Astrocyte (in vitro differentiated cells and primary cell): ENCODE data around the gene ICE1.

Source experiments
- CTCF ChIP-seq: IDR thresholded peaks from 2 replicates; pipeline ENCODE4 v1.5.1; 2011; ENCODE audit warnings: low read depth, mild to moderate bottlenecking, inconsistent platforms, low read length, moderate library complexity; ENCODE audit not compliant: insufficient read depth
- EZH2 ChIP-seq: IDR thresholded peaks from 2 replicates; pipeline ENCODE4 v1.6.1; 2012; ENCODE audit warnings: mild to moderate bottlenecking, low read length, inconsistent platforms; ENCODE audit not compliant: insufficient read depth

GRCh38 chr5:5522336-5522735 lies 99.9 kb downstream of the ICE1 start:
- TF ChIP-seq CTCF (no peak), EZH2 (no peak)
